Stimulated activated naive CD8-positive, alpha-beta T cell treated with anti-CD3 and anti-CD28 coated beads, Interleukin-15, Interleukin-2, amounts not matched to agents 100 ng/mL and 50 ng/mL, for 24 hours (primary cell): ENCODE results near the gene SNX27.
A peak's percentile ranks its signal among the peaks of the same experiment; 100 is the strongest.

Experiments
- H3K27ac Mint-ChIP-seq: one replicate; pipeline ENCODE4 v1.8.0; 2021; ENCODE audit warnings: mild to moderate bottlenecking, mixed read lengths
- H3K27me3 Mint-ChIP-seq: one replicate; pipeline ENCODE4 v1.8.0; 2021; ENCODE audit warnings: mixed read lengths
- H3K36me3 Mint-ChIP-seq: one replicate; pipeline ENCODE4 v1.8.0; 2021; ENCODE audit warnings: low read depth, mixed read lengths
- H3K4me1 Mint-ChIP-seq: one replicate; pipeline ENCODE4 v1.8.0; 2021; ENCODE audit warnings: low read depth, mixed read lengths
- H3K4me3 Mint-ChIP-seq: one replicate; pipeline ENCODE4 v1.8.0; 2021; ENCODE audit warnings: mild to moderate bottlenecking, mixed read lengths
- H3K9me3 Mint-ChIP-seq: one replicate; pipeline ENCODE4 v1.8.0; 2021; ENCODE audit warnings: mixed read lengths

Gene SNX27

GRCh38 chr1:151713044-151713443, 101.2 kb downstream of the SNX27 start:
- H3K4me1 Mint-ChIP-seq: peaks cover 5% of the 10 kb centered on the region
- H3K27ac Mint-ChIP-seq: no peak overlapping the region
- H3K9me3 Mint-ChIP-seq: no peaks in the 10 kb centered on the region
- no peak overlapping the region for H3K4me3 Mint-ChIP-seq
- H3K27me3 Mint-ChIP-seq: peaks cover 30% of the 10 kb centered on the region
- H3K36me3 Mint-ChIP-seq: no peaks in the 10 kb centered on the region

- Mint-ChIP-seq H3K9me3 (no peaks in the 10 kb centered on the region), H3K4me3 (no peak overlapping the region), H3K27ac (no peak overlapping the region), H3K4me1 (peaks cover 5% of the 10 kb centered on the region), H3K36me3 (no peaks in the 10 kb centered on the region), H3K27me3 (peaks cover 38% of the 10 kb centered on the region)
These were observed 102.0 kb downstream of the SNX27 start for GRCh38 chr1:151713874-151714273.

GRCh38 chr1:151714820-151715725, 103.2 kb downstream of the SNX27 start:
- H3K27ac Mint-ChIP-seq: no peak overlapping the region
- peaks cover 47% of the 10 kb centered on the region for H3K27me3 Mint-ChIP-seq
- H3K36me3 Mint-ChIP-seq: no peaks in the 10 kb centered on the region
- H3K9me3 Mint-ChIP-seq: no peaks in the 10 kb centered on the region
- H3K4me3 Mint-ChIP-seq: no peak overlapping the region
- peaks cover 6% of the 10 kb centered on the region for H3K4me1 Mint-ChIP-seq

GRCh38 chr1:151715726-151716404, 104.0 kb downstream of the SNX27 start:
- Mint-ChIP-seq H3K4me3 (no peak overlapping the region), H3K27ac (no peak overlapping the region), H3K9me3 (no peaks in the 10 kb centered on the region), H3K27me3 (peaks cover 55% of the 10 kb centered on the region), H3K36me3 (no peaks in the 10 kb centered on the region), H3K4me1 (peaks cover 14% of the 10 kb centered on the region)

GRCh38 chr1:151716405-151716762, 104.5 kb downstream of the SNX27 start:
- peaks cover 56% of the 10 kb centered on the region for H3K27me3 Mint-ChIP-seq
- H3K9me3 Mint-ChIP-seq: no peaks in the 10 kb centered on the region
- H3K27ac Mint-ChIP-seq: no peak overlapping the region
- H3K4me1 Mint-ChIP-seq: peaks cover 16% of the 10 kb centered on the region
- H3K4me3 Mint-ChIP-seq: no peak overlapping the region
- H3K36me3 Mint-ChIP-seq: no peaks in the 10 kb centered on the region

- Mint-ChIP-seq H3K27ac (no peak within 1 kb of the TSS), H3K27me3 (peaks cover 60% of the 10 kb centered on the region), H3K36me3 (no peaks in the 10 kb centered on the region), H3K4me3 (no peak within 1 kb of the TSS), H3K4me1 (peaks cover 22% of the 10 kb centered on the region), H3K9me3 (no peaks in the 10 kb centered on the region)
These were observed 105.2 kb downstream of the SNX27 start, which contains the start of gene CELF3 for GRCh38 chr1:151716771-151717631. TSS of gene CELF3 (minus strand) at chr1:151716803. CDS start at chr1:151716020, 783 bp downstream.

- Mint-ChIP-seq H3K27ac (no peak overlapping the region), H3K9me3 (no peaks in the 10 kb centered on the region), H3K36me3 (no peaks in the 10 kb centered on the region), H3K27me3 (peaks cover 70% of the 10 kb centered on the region), H3K4me3 (no peak overlapping the region), H3K4me1 (peaks cover 29% of the 10 kb centered on the region)
These were observed 106.2 kb downstream of the SNX27 start for GRCh38 chr1:151718011-151718431.

GRCh38 chr1:151718666-151719065, 106.8 kb downstream of the SNX27 start:
- Mint-ChIP-seq H3K9me3 (no peaks in the 10 kb centered on the region), H3K27ac (no peak overlapping the region)

GRCh38 chr1:151720125-151720524, 108.3 kb downstream of the SNX27 start:
- H3K4me3 Mint-ChIP-seq: peak overlapping the region; percentile 75
- H3K36me3 Mint-ChIP-seq: no peaks in the 10 kb centered on the region
- no peaks in the 10 kb centered on the region for H3K9me3 Mint-ChIP-seq
- H3K4me1 Mint-ChIP-seq: peaks cover 29% of the 10 kb centered on the region
- H3K27me3 Mint-ChIP-seq: peaks cover 78% of the 10 kb centered on the region
- no peak overlapping the region for H3K27ac Mint-ChIP-seq

More at GRCh38 chr1:151718666-151719065, 106.8 kb downstream of the SNX27 start:
- Mint-ChIP-seq H3K36me3 (no peaks in the 10 kb centered on the region), H3K4me3 (no peak overlapping the region), H3K4me1 (peaks cover 29% of the 10 kb centered on the region), H3K27me3 (peaks cover 75% of the 10 kb centered on the region)

GRCh38 chr1:151720554-151720953, 108.7 kb downstream of the SNX27 start:
- no peak overlapping the region for H3K27ac Mint-ChIP-seq
- peaks cover 78% of the 10 kb centered on the region for H3K27me3 Mint-ChIP-seq
- peaks cover 29% of the 10 kb centered on the region for H3K4me1 Mint-ChIP-seq
- H3K9me3 Mint-ChIP-seq: no peaks in the 10 kb centered on the region
- no peaks in the 10 kb centered on the region for H3K36me3 Mint-ChIP-seq
- peak overlapping the region; percentile 75 for H3K4me3 Mint-ChIP-seq

- Mint-ChIP-seq H3K4me1 (peaks cover 29% of the 10 kb centered on the region), H3K27ac (no peak within 1 kb of the TSS), H3K9me3 (no peaks in the 10 kb centered on the region), H3K27me3 (peaks cover 78% of the 10 kb centered on the region), H3K4me3 (peak within 1 kb of the TSS; percentile 75), H3K36me3 (no peaks in the 10 kb centered on the region)
These were observed 109.3 kb downstream of the SNX27 start, which contains the start of gene RIIAD1 for GRCh38 chr1:151720974-151721787. TSS of gene RIIAD1 (plus strand) at chr1:151721522. CDS start at chr1:151721537, 15 bp downstream.

GRCh38 chr1:151721788-151722510, 110.1 kb downstream of the SNX27 start:
- no peaks in the 10 kb centered on the region for H3K9me3 Mint-ChIP-seq
- H3K27ac Mint-ChIP-seq: no peak overlapping the region
- H3K27me3 Mint-ChIP-seq: peaks cover 81% of the 10 kb centered on the region
- peak overlapping the region; percentile 68 for H3K4me3 Mint-ChIP-seq
- H3K4me1 Mint-ChIP-seq: peaks cover 27% of the 10 kb centered on the region
- no peaks in the 10 kb centered on the region for H3K36me3 Mint-ChIP-seq

- Mint-ChIP-seq H3K4me3 (no peak overlapping the region), H3K27ac (no peak overlapping the region), H3K4me1 (peaks cover 24% of the 10 kb centered on the region), H3K9me3 (no peaks in the 10 kb centered on the region), H3K36me3 (no peaks in the 10 kb centered on the region), H3K27me3 (peaks cover 77% of the 10 kb centered on the region)
These were observed 112.0 kb downstream of the SNX27 start for GRCh38 chr1:151723726-151724370.
